C4-2B (cell line): Measurements from ENCODE around the gene ST3GAL5.

Experiments
- ZFX ChIP-seq: fragments of 450-650 bp; IDR thresholded peaks from 2 replicates; pipeline ENCODE4 v1.6.1; 2017
- TF ChIP-seq, protein P1 (sequence below): fragments of 450-650 bp; conservative IDR thresholded peaks from 2 replicates; pipeline ENCODE4 v1.5.1; 2017; ENCODE audit warnings: mild to moderate bottlenecking

DNA sequence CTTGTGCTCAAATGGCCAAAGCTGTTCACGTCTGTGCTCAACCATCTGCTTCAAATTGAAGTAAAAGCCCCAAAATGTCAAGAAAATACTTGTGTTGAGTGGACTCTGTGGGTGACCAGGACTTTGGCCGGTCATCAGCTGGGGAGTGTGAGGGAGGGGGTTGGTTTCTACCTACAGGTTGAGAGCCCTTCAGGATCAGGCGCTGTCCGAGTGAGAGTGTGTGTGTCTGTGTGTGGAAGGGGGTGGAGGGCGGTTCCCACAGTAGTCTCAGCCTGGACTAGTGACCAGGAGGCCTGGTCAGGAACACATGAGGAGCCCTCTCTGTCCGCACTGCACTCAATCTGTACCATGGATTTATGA lies 100.8 kb downstream of the ST3GAL5 start:
- TF ChIP-seq, protein P1, sequence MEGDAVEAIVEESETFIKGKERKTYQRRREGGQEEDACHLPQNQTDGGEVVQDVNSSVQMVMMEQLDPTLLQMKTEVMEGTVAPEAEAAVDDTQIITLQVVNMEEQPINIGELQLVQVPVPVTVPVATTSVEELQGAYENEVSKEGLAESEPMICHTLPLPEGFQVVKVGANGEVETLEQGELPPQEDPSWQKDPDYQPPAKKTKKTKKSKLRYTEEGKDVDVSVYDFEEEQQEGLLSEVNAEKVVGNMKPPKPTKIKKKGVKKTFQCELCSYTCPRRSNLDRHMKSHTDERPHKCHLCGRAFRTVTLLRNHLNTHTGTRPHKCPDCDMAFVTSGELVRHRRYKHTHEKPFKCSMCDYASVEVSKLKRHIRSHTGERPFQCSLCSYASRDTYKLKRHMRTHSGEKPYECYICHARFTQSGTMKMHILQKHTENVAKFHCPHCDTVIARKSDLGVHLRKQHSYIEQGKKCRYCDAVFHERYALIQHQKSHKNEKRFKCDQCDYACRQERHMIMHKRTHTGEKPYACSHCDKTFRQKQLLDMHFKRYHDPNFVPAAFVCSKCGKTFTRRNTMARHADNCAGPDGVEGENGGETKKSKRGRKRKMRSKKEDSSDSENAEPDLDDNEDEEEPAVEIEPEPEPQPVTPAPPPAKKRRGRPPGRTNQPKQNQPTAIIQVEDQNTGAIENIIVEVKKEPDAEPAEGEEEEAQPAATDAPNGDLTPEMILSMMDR: no peak
- TF ChIP-seq ZFX: no peak
